GM21367 (cell line): ENCODE measurements around the gene CAMK2A.

ENCODE experiments used
- ATAC-seq: cut with Tn5 transposase; IDR thresholded peaks from one replicate; pipeline ENCODE4 v1.9.1; 2021; ENCODE audit not compliant: unreplicated experiment

CAMK2A gene

DNA sequence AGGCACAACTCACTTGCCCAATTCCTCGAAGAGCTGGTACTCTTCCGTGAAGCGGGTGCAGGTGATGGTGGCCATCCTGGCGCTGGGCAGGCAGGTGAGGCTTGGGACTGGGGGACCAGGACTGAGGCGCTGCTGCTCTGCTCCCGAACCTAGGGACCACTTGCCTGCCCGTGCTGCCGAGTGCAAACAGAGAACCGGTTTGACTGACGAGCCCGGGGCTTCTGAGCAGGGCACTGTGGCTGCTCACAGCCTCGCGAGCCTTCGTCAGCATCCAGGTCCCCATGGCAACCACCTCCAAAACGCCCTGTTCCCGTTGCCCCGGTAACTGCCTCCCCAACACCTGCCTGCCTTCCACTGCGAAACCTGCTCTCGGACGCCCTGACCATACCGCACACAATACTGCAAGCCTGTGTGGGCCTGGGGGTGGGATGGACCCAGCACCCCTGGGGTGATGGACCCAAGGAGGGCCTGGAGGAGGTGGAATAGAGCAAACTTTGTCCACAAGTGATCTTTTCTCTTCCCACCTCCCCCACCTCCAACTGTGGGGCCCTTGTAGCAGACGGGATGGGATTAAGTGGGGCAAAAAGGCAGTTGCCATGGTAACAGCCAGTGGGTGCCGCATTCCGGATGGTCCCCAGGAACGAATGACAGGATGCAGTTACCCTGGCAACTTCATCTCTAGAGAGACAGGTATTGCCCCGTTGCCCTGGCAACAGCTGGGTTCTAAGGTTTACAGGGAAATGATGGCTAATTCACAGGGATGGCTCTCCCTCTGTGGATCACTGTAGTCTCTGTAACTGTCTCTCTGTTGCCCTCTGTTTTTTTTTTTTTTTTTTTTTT, at the start of gene CAMK2A:
Gene CAMK2A (minus strand): TSS at position 223 of the 840 bp plus-strand sequence. CDS start 148 bp downstream, at position 75.
- ATAC-seq = no peak

DNA sequence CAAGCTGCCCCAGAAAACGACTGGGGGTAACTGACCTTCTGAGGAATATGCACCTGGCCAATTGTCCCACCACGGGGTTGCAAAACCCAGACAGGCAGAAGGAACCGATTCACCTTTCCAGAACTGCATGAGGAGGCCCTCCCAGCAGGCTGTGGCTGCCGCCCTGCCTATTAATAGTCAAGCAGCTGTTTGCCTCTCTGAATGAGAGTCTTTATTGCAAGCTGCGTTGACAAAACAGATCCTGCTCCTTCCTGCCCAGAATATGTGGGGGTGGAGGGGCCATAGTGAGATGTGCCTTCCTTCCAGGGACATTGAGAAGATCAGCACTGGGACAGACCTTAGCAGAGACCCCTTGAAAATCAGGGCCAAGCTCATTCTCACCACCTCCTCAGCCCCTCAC, 49.6 kb upstream of the CAMK2A start:
- no peak for ATAC-seq

DNA sequence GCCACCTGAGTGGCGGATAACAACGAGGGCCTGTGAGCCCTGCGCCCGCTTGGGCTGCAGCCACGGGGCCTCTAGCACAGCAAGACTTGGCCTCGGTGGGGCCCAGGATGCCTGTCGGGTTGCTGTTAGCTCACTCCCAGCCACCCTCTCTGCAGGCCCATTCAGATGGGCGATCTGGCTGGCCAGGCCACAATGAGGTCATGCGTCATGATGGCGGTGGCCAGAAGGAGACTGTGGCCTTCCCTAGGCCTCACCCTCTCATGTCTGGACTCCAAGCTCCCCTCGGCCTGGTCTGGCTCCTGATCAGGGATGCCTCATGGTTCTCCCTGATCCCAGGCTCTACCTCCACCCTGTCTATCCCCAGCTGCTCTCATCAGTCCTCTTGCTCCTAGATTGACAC, 49.0 kb upstream of the CAMK2A start:
- no peak for ATAC-seq

DNA sequence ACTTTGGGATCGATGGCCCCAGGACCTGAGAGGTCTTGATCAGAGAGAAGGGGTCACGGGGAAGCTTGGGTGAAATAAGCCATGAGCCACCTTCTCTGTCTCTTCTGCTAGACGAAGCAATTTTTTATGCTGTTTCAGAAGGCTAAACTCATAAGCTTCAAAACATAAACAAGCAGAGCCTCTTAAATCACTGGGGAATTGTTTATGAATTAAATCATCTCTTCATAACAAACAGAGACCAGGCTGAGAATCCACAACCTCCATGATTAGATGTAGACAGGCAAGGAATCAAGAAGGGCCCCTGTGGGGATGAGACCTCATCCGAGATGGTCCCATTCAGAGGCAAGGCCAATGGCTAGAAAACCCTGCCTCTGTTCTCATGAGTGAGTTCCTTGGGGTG, 46.2 kb upstream of the CAMK2A start:
- no peak for ATAC-seq

DNA sequence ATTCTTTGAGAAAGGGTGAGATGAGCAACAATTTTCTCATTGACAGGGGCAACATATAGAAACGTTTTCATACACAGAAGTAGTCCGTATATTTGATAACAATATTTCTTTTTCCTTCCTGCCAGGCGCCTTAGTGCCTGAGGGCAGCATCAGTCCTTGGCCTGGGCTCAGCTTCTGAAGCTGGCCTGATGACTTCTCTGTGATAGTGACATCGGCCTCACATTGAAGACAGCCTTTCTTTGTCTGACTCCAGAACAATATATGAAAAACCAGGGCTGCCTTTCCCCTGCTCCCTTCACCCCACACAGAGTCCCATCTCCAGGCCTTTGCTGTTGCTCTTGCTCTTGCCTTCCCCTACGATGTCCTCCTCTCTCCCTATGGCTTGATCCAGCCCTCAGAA, 43.8 kb upstream of the CAMK2A start:
- ATAC-seq = no peak

DNA sequence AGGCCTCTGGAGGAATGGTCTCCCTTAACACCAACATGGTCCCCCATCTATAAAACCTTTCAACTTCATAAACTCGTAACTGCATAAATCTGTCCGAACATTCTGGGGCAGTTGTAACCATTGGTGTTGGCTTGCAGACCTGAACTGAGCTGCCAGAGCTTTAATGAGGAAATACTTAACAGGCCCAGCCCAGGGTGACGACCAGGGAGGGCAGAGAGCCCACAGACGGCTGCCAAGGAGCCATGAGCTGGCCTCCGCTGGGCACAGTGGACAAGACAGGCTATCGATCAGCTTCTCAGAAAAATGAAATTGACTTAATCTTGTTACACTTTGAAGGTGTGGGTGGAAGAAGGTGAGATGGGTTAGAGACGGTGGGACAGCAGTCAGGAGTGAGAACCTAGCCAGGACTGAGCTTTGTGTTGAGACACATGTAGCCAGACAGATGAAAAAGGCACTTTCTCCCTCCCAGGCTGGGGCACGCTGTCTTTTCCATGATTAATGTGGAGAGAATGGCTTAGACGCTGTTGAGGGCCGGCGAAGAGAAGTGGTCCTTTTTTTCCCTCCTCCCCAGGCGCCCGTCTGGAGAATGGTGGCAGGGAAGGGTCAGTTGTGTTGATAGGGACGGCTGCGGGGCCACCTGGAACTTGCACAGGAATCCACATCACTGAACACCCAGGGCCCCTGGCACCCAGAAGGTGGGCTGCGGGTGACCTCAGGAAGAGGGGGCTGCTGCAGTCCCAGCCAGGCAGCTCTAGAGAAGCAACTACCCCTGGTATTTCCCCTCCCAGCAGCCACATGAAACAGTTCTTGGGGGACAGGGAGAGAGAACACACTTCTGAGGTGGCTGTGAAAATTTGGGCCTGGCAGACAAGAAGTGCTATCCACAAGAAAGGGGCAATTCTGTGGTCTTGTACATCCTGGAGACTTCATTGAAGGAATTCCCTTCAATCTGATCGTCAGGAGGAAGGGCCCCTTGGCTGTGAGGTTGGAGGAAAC, 40.6 kb upstream of the CAMK2A start:
- ATAC-seq = no peak

DNA sequence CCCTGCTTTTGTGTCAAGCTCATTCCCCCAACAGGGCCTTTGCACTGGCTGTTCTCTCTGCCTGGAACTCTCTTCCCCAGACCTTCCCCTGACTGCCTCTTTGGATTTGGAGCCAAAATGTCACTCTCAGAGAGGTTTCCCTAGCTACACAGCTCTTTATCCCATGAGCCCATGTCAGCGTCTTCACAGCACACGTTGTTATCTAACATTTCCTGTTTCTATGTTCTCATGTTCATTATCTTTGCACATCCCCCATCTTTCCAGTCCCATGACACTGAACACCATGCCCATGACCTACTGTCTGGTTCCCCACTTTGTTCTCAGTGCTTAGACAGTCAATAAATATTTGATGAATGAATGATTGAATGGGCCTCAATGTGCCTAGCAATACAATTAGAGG, 39.5 kb upstream of the CAMK2A start:
- ATAC-seq = no peak

DNA sequence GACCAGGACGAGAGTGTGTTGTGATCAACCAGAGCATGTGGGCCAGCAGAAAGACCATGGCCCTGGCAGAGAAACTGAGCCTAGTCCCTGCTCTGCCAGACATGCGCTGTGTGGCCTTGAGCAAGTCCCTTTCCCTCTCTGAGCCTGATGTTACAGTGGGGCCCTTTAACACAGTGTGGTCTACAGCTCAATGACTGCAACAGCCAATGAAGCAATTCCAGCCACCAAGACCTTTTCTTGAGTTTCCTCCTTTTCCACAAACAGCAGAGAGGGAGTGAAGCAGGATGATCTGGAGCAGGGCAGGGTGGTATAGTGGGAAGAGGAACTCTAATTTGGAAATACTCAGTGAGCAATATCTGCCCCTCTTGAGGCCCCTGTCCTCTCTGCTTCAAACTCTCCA, 38.9 kb upstream of the CAMK2A start:
- no peak for ATAC-seq

DNA sequence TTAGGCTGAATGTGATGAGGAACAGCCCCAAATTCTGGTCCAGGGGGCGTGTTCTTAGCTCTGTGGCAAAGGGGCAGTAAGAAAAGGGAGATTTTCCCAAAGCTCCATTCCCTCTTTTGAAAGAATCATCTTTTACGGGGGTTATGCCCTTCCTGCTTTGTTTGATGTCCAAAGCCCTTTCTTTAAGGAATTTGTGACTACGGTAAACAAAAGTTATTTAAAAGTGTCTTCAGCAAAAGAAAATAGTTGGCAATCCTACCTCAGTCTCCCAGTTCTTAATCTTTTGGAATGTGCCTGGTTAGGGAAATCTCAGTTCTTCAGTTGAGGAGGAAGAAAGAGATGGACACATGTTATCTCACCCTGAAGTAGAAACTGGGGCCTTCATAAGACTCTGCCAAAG, 37.6 kb upstream of the CAMK2A start:
- ATAC-seq = no peak

DNA sequence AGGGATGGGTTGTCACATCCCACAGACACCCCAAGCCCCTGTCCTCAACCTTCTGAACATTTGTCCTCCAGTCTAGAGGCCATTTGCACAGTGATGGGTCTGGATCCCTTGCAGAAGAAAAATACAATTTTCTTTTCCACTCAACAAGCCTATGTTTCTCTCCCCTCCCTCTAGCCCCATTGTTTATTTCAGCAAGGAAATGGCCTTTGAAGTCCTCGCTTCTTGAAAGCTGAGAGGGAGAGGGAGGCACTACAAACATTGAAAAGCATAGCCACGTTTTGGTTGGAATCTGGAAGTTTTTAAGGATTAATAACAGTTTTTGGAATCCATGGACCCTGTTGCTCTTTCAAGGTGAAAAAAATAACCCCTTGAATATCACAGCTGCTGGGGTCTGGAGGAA, 37.1 kb upstream of the CAMK2A start:
- ATAC-seq = no peak

DNA sequence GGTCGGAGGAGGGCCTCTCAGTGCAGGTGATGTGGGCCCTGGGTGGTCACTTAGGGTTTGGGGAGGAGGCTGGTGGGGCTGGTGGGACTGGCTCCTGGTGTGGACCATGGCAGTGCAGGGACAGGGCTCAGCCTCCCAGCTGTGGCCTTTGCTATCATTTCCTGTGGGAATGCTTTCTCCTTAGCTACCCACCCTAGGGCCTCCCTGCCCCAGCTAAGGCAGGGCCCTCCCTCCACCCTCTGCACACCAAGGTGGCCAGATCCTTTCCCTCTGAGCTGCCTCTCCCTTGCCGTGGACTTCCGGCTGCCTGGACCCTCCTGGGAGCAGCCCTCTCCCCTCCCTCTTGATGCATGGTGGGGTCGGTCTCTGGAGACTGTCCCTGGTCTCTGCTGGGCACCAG, 35.9 kb upstream of the CAMK2A start:
- ATAC-seq = no peak

DNA sequence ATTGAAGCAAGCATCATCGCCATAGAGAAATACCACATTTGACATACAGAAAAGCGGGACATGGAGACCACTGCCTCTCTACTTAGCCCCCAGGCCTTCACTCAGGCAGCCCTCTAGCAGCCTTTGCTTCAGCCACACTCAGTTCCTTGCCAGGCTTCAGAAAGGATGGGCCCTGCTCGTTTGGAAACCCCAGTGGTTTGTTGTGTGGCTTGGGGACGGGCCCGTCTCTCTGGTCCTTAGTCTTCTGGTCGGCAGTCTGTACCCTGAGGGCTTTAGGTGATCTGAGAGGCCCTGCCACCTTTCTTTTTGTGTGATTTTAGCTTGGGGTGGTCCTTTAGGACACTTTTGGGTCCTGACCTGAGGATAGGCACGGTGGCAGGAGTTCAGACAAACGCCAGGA, 34.2 kb upstream of the CAMK2A start:
- no peak for ATAC-seq

DNA sequence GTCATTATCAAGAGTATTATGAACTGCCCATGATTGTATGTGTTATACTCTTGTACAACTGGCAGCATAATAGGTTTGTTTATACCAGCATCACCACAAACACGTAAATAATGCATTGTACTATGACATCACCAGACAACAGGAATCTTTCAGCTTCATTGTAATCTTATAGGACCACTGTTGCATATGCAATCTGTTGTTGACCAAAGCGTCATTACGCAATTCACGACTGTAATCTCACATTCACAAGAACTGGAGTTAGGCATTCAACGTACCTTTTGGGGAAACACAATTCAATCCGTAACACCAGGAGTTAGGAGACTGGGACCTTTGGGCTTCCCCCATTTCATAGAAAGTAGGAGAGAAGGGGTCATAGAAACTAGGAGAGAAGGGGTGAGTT, 33.5 kb upstream of the CAMK2A start:
- ATAC-seq = no peak

DNA sequence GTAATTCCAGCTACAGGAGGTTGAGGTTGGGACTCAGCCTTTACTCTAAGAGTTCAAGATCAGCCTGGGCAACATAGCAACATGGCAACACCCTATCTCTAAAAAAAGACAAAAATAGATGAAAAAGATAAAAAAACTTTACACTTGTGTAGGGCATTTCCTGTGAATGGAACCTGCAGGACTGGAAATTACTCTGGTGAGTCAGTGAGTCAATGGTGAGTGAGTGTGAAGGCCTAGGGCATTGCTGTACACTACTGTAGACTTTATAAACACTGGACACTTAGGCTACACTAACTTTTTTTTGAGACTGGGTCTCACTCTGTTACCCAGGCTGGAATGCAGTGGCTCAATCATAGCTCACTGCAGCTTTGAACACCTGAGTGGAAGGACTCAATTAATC, 32.6 kb upstream of the CAMK2A start:
- no peak for ATAC-seq

DNA sequence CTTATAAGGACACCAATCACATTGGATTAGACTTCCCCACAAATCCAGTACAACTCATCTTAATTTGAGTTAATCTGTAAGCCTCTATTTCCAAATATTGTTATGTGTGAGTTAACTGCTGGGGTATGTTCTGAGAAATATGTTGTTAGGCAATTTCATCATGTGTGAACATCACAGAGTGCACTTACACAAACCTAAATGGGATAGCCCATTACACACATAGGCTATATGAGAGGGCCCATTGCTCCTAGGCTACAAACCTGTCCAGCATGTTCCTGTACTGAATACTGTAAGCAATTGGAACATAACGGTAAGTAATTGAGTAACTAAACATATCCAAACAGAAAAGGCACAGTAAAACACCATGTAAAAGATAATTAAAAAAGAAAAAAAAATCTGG, 32.2 kb upstream of the CAMK2A start:
- ATAC-seq = no peak

DNA sequence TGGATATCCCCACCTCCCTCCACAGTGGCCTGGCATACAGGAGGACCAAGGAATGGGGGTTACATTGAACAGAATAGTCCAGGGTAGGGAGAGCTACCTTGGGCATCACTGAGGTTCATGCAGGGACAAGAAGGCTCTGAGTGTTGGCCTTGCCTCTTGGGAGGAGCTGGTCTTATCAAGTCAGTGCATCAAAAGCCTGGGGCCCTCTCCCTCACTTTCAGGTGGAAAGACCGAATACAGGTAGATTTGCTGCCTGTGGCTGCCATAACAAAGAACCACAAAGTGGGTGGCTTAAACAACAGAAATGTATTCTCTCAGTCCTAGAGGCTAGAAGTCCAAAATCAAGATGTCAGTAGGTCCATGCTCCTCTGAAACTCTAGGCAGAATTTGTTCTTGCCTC, 31.6 kb upstream of the CAMK2A start:
- no peak for ATAC-seq

DNA sequence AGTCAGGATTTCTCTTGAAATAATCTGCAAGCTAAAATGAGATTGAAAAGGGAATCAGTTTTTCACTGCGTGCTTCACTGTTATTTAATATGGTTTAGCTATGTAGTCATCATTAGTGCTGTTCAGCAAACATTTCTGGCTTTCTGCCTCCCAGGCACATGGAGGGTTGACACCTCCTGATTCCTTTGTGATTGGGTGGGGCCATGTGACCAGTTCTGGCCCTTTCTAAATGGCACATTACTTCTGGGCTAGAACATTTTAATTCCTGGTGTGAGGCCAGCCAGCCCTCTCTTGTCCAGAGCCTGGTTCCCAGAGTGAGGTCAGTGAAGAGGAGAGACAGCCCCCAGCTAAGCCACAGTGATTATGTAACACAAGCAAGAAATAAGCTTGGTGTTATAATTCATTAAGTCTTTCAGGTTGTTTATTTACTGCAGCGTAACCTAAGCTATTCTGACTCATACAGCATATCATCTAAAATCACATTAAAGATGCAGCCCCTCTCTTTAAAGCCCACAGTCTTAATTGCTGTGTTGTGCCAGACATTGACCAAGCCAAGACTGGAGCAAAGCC, 30.6 kb upstream of the CAMK2A start:
- ATAC-seq = no peak

DNA sequence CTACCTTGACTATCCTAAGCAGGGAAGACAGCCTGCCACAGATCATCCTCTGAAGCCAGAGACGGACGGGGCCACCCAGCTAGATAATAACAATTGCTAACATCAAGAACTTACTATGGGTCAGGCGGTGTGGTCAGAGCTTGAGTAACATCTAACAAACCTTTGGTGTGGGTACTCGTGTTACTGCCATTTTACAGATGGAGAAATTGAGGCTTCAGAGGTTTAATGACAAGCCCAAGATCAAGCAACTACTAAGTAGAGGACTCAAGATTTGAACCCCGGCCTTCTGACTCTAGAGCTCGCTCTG, 29.9 kb upstream of the CAMK2A start:
- ATAC-seq = no peak

DNA sequence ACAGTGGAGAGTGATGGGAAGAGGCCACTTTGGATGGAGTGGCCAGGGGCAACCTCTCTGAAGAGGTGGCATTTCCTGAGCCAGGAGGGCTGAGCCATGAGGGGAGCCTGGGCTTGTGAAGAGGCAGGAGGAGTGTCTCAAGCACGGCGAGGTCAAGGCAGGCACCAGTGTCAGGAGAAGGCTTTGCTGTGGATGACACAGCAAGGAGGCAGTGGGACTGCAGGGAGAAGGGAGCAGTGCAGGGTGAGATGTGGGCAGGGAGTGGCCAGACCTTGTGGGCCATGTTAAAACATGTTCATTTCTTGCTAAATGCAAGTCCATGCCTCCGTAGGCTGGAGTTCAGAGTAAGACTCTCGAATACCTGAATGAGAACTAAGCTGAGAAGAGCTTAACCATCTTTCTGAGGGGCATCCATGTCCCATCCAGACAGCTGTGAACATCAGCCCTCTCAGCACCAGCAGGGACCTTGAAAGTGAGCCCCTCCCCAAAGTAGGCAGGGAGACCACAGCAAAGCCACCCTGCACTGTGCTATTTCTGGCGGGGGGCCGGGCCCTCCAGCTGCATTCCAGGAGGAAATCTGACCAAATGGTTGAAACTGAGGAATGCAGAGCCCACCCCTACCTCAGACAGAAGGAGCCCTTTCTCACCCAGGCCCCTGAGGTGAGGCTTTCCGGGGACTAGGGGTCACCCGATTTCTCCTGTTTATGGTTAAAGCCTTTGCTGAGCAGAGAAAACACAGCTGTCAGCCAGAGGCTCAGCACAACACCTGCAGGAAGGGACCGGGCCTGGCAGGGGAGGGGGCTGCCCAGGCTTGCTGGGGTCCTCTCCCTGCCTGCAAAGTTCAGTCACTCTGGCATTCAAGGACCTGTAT, 29.3 kb upstream of the CAMK2A start:
- no peak for ATAC-seq

DNA sequence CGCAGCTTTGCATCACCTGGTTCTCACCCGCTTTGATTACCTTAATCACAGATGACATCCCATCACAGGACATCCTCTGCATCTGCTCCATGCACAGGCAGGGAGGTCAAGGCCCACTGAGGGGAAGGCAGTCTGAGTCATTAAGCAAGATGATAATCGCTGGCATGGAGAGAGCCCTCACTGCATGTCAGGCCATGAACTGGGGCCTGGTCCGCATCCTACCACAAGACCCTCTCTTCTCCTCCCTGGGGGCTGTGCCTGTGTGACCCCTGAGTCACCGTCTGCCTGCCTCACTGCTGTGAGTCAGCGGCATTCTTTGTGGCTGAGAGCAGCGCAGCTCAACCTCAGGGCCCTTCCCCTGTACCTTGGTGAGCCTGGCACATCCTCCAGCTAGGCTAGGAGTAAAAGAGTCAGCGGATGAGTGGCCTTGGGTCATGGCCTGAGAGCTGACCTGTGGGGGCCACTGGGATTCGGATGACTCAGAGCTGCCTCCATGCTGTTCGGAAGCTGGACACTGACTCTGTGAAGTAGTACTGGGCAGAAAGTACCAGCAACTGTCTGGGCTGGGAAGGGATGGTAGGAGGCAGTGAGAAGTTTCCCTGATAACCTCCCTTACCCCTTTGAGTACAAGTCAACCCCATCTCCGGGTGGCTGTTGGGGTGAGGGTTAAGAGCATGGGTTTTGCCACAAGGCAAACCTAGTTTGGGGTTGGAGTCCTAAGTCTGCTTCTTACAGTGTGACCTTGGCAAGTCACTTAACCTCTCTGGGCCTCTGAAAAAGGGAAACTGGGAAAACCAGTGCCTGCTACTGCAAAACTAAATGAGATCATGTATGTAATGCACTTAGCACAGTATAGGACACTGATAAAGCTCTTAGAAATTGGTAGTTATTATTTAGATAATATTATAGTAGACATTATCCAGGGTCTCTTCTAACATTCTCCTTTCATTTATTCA, 27.8 kb upstream of the CAMK2A start:
- ATAC-seq = no peak
